Endodermal cell (in vitro differentiated cells): ENCODE data around the gene SRGAP1. TPM values are rescaled to one million over a fixed set of nuclear protein-coding genes. Genes with fewer than 3 reads are reported as not detected.

Source experiments
- DNase-seq: peaks from one replicate; pipeline ENCODE4 v3.0.0-alpha.2; 2017
- H3K27ac ChIP-seq: 2 replicates; pipeline ENCODE4 v1.5.1; 2013; ENCODE audit warnings: mild to moderate bottlenecking, low read depth, low read length, moderate library complexity
- H3K27me3 ChIP-seq: 2 replicates; pipeline ENCODE4 v1.6.1; 2013; ENCODE audit warnings: mild to moderate bottlenecking, low read length, moderate library complexity; ENCODE audit not compliant: insufficient read depth, control insufficient read depth, poor library complexity, severe bottlenecking
- H3K36me3 ChIP-seq: 2 replicates; pipeline ENCODE4 v1.7.0; 2013; ENCODE audit warnings: mild to moderate bottlenecking, low read length, moderate library complexity; ENCODE audit not compliant: control insufficient read depth, insufficient read depth
- H3K4me1 ChIP-seq: one replicate; pipeline ENCODE4 v1.7.0; 2013; ENCODE audit warnings: low read length; ENCODE audit not compliant: control insufficient read depth, insufficient read depth
- H3K4me3 ChIP-seq: 2 replicates; pipeline ENCODE4 v1.5.1; 2013; ENCODE audit warnings: mild to moderate bottlenecking, low read length, moderate library complexity
- H3K9ac ChIP-seq: 2 replicates; pipeline ENCODE4 v1.6.1; 2013; ENCODE audit warnings: mild to moderate bottlenecking, low read length, moderate library complexity; ENCODE audit not compliant: poor library complexity, severe bottlenecking; ENCODE audit errors: extremely low read depth
- H3K9me3 ChIP-seq: 2 replicates; pipeline ENCODE4 v1.6.1; 2013; ENCODE audit warnings: mild to moderate bottlenecking, low read length, moderate library complexity; ENCODE audit not compliant: control insufficient read depth
- H3K27ac Mint-ChIP-seq: 2 replicates; pipeline ENCODE4 v1.8.0; 2020; ENCODE audit warnings: mixed read lengths
- H3K27me3 Mint-ChIP-seq: 2 replicates; pipeline ENCODE4 v1.8.0; 2021; ENCODE audit warnings: mild to moderate bottlenecking, mixed read lengths; ENCODE audit not compliant: insufficient read depth
- H3K36me3 Mint-ChIP-seq: 2 replicates; pipeline ENCODE4 v1.8.0; 2020; ENCODE audit warnings: low read depth, mixed read lengths
- H3K4me1 Mint-ChIP-seq: 2 replicates; pipeline ENCODE4 v1.8.0; 2020; ENCODE audit warnings: mixed read lengths
- H3K4me3 Mint-ChIP-seq: 2 replicates; pipeline ENCODE4 v1.8.0; 2020; ENCODE audit warnings: mild to moderate bottlenecking, moderate library complexity, mixed read lengths
- H3K9me3 Mint-ChIP-seq: 2 replicates; pipeline ENCODE4 v1.8.0; 2020; ENCODE audit warnings: mild to moderate bottlenecking, mixed read lengths
- WGBS, 2 experiments: methylation state at CpG; one replicate each; pipeline versions ENCODE4 v1.1.5 to v1.1.7; 2013; ENCODE audit warnings: missing lambda C conversion rate in 2 of 2, mixed read lengths in 1 of 2; ENCODE audit not compliant: insufficient coverage in 1 of 2, insufficient read length in 1 of 2; 5-methylcytosine and 5-hydroxymethylcytosine counted together
- total RNA-seq, 2 donors: library from RNA; stranded (reverse); fragmentation: NEBNext Ultra II Directional in 1 of 2; extraction: Animal tissue kit (Norgen Biotek cat#: 25700) in 1 of 2; gene quantifications; 2 replicates in 1 of 2; 3 replicates in 1 of 2; pipeline ENCODE4 v1.2.1, GENCODE V29; 2021
- TF ChIP-seq, protein P1 (sequence below): fragments of 200-600 bp; sonication (generic); conservative IDR thresholded peaks from 2 replicates; pipeline ENCODE4 v1.5.0; 2021; ENCODE audit warnings: antibody characterized with exemption, mild to moderate bottlenecking

The SRGAP1 gene
- total RNA-seq, 2 donors from 2014 or later: 10.6 to 13.4 TPM

GRCh38 chr12:63966606-63966975 lies 122.1 kb downstream of the SRGAP1 start:
- H3K4me3 Mint-ChIP-seq: no peak overlapping the region
- H3K9ac ChIP-seq: no peak overlapping the region
- TF ChIP-seq, protein P1, sequence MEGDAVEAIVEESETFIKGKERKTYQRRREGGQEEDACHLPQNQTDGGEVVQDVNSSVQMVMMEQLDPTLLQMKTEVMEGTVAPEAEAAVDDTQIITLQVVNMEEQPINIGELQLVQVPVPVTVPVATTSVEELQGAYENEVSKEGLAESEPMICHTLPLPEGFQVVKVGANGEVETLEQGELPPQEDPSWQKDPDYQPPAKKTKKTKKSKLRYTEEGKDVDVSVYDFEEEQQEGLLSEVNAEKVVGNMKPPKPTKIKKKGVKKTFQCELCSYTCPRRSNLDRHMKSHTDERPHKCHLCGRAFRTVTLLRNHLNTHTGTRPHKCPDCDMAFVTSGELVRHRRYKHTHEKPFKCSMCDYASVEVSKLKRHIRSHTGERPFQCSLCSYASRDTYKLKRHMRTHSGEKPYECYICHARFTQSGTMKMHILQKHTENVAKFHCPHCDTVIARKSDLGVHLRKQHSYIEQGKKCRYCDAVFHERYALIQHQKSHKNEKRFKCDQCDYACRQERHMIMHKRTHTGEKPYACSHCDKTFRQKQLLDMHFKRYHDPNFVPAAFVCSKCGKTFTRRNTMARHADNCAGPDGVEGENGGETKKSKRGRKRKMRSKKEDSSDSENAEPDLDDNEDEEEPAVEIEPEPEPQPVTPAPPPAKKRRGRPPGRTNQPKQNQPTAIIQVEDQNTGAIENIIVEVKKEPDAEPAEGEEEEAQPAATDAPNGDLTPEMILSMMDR: no peak
- no peak overlapping the region for H3K27ac ChIP-seq
- no peaks in the 10 kb centered on the region for H3K4me1 ChIP-seq
- no peaks in the 10 kb centered on the region for H3K36me3 ChIP-seq
- H3K36me3 Mint-ChIP-seq: no peaks in the 10 kb centered on the region
- H3K27ac Mint-ChIP-seq: no peak overlapping the region
- no peaks in the 10 kb centered on the region for H3K27me3 ChIP-seq
- no peaks in the 10 kb centered on the region for H3K27me3 Mint-ChIP-seq
- no peaks in the 10 kb centered on the region for H3K9me3 Mint-ChIP-seq
- H3K9me3 ChIP-seq: no peaks in the 10 kb centered on the region
- WGBS, 2 experiments: 93% methylated on average over 2 of the region's 2 CpGs; no CpG with 5 or more reads in 1 of the 2 experiments
- H3K4me3 ChIP-seq: no peak overlapping the region
- DNase-seq: no peak
- H3K4me1 Mint-ChIP-seq: peaks cover 13% of the 10 kb centered on the region

DNA sequence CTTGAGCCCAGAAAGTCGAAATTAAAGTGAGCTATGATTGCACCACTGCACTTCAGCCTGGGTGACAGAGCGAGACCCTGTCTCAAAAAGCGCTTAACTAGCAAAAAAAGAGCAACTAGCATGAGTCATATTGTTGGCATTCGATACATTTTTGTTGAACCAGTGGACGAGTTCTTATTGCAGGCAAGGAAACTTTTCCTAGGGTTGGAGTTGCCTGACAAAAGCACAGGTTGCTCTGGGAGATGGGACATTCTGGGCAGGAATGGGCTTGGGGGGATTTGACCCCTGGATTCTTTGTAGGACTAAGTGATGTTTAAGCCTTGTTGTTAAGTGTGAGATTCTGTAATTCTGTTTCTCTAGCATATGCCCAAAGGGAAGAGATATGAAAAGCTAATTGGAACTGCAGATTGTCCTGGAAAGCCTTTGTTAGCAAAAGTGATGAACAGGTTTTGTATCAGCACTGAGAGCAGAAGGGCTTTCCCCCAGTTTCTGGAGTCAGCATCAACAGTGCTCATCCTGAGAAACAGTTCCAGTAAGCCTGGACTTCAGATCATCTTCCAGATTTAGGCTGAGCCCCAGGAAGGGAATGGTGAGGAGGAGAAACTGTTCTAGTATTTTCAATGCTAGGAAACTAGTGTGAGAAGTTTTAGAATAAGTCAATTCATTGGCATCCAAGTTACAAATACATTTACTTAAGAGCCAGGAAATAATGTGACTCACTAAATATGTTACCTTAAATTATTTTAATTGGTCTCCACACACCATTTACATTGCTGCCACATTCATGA lies 123.1 kb downstream of the SRGAP1 start:
- Histone ChIP-seq H3K4me1 (no peaks in the 10 kb centered on the region), H3K9me3 (no peaks in the 10 kb centered on the region), H3K9ac (no peak overlapping the region), H3K4me3 (no peak overlapping the region), H3K27me3 (no peaks in the 10 kb centered on the region), H3K36me3 (no peaks in the 10 kb centered on the region), H3K27ac (no peak overlapping the region)
- Mint-ChIP-seq H3K36me3 (no peaks in the 10 kb centered on the region), H3K27me3 (no peaks in the 10 kb centered on the region), H3K4me3 (no peak overlapping the region), H3K9me3 (no peaks in the 10 kb centered on the region), H3K27ac (peak overlapping the region; percentile 8), H3K4me1 (peaks cover 13% of the 10 kb centered on the region)
- DNase-seq: no peak
- TF ChIP-seq, protein P1: no peak
- 72 to 89% methylated on average over 5 of the region's 5 CpGs for WGBS, 2 experiments

DNA sequence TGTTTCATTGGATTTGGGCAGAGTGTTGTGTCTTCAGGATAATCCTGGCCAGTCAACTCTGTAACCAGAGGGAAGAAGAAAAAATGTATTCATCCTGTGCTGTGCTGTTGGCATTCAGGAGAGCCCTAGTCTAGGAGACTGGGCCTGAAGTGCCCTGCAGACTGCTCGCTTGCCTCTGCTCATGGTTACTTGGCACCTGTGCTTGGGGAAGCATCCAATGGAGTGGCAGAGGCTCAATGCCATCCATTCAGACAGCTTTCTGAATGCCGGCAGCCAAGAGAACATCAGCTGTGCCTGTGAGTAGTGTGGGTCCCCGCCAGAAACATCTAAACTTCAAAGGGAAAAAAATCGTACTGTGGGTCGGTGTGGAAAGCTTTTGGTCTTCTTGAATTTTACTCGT lies 124.2 kb downstream of the SRGAP1 start:
- no peak overlapping the region for H3K4me3 Mint-ChIP-seq
- Histone ChIP-seq H3K4me1 (no peaks in the 10 kb centered on the region), H3K27ac (no peak overlapping the region), H3K4me3 (no peak overlapping the region), H3K9me3 (no peaks in the 10 kb centered on the region), H3K9ac (no peak overlapping the region), H3K36me3 (no peaks in the 10 kb centered on the region), H3K27me3 (no peaks in the 10 kb centered on the region)
- WGBS, 2 experiments: 89 to 96% methylated on average over 4 to 6 of the region's 6 CpGs
- DNase-seq: no peak
- TF ChIP-seq, protein P1: no peak
- no peaks in the 10 kb centered on the region for H3K36me3 Mint-ChIP-seq
- H3K4me1 Mint-ChIP-seq: peaks cover 13% of the 10 kb centered on the region
- no peak overlapping the region for H3K27ac Mint-ChIP-seq
- H3K9me3 Mint-ChIP-seq: no peaks in the 10 kb centered on the region
- no peaks in the 10 kb centered on the region for H3K27me3 Mint-ChIP-seq
